K562 (cell line): ENCODE data around the gene CROCC2. TPM values are rescaled to one million over a fixed set of nuclear protein-coding genes. Genes with fewer than 3 reads are reported as not detected.

Experiments
- ATAC-seq: fragments of 200-7000 bp; cut with Tn5 transposase; 3 replicates; pipeline ENCODE4 v1.9.1; 2020; ENCODE audit warnings: moderate library complexity
- BruUV-seq: library from RNA; stranded (reverse); fragments of 400-500 nt; replicated peaks from 2 replicates; lab custom pipeline; 2021; lab: Mats Ljungman, UMichigan
- CTCF ChIA-PET: fragments of 300-600 bp; formaldehyde crosslinking; extraction: SDS; loops from one replicate; lab custom pipeline; 2021; ENCODE audit warnings: low intra/inter-chr PET ratio; lab: Yijun Ruan, JAX
- POLR2A ChIA-PET: fragments of 300-600, 350-650 bp; sonication (Branson Sonifier 250); formaldehyde crosslinking; extraction: SDS; loops from one replicate; lab custom pipeline; 2021; ENCODE audit warnings: antibody characterized with exemption, inconsistent platforms; lab: Yijun Ruan, JAX
- DNase-seq, 4 experiments: peaks; one replicate each; pipeline versions ENCODE4 v3.0.0 to v3.0.0-alpha.2; 2011 to 2018; ENCODE audit warnings: low spot score in 3 of 4, mixed read lengths in 3 of 4; ENCODE audit errors: extremely low read depth in 1 of 4
- FAIRE-seq: peaks from 2 replicates; lab custom pipeline; 2011; peaks lifted over from hg19 to GRCh38; lab: Jason Lieb, UNC
- H2AFZ ChIP-seq: 2 replicates; pipeline ENCODE4 v1.6.0; 2011; ENCODE audit warnings: low read depth, low read length, control low read depth, inconsistent platforms
- H3K27ac ChIP-seq: fragments of 200-600 bp; 3 replicates; pipeline ENCODE4 v1.8.0; 2011; ENCODE audit warnings: low read depth, mild to moderate bottlenecking, control low read depth, inconsistent platforms, low read length, moderate library complexity, mixed read lengths; ENCODE audit errors: extremely low read depth
- H3K27me3 ChIP-seq, 2 experiments: fragments of 300-600 bp in 1 of 2; 2 replicates in 1 of 2; 3 replicates in 1 of 2; pipeline versions ENCODE4 v1.6.0 to v1.8.0; 2011; ENCODE audit warnings: inconsistent platforms in 2 of 2, low read length in 2 of 2, mild to moderate bottlenecking in 1 of 2, mixed read lengths in 1 of 2, moderate library complexity in 1 of 2; ENCODE audit not compliant: control insufficient read depth in 2 of 2, insufficient read depth in 2 of 2
- H3K36me3 ChIP-seq: fragments of 300-600 bp; 3 replicates; pipeline ENCODE4 v1.8.0; 2011; ENCODE audit warnings: mild to moderate bottlenecking, low read length, inconsistent platforms; ENCODE audit not compliant: control insufficient read depth, insufficient read depth
- H3K4me1 ChIP-seq, 2 experiments: fragments of 200-600 bp in 1 of 2; replicated peaks in 1 of 2; 2 replicates in 1 of 2; 3 replicates in 1 of 2; pipeline versions ENCODE4 v1.5.1 to v1.8.0; 2011; ENCODE audit warnings: inconsistent platforms in 2 of 2, low read length in 2 of 2, mild to moderate bottlenecking in 1 of 2, mixed read lengths in 1 of 2, moderate library complexity in 1 of 2; ENCODE audit not compliant: control insufficient read depth in 2 of 2, insufficient read depth in 2 of 2
- H3K4me2 ChIP-seq: 2 replicates; pipeline ENCODE4 v1.6.1; 2011; ENCODE audit warnings: low read length, control low read depth, inconsistent platforms, mixed read lengths; ENCODE audit not compliant: insufficient read depth
- H3K4me3 ChIP-seq: fragments of 200-600 bp; sonication (generic), shearing (Covaris generic); 2 replicates; pipeline ENCODE4 v1.5.1; 2016; ENCODE audit warnings: control low read depth, inconsistent platforms
- H3K79me2 ChIP-seq: fragments of 200-600 bp; 3 replicates; pipeline ENCODE4 v1.8.0; 2011; ENCODE audit warnings: low read length, inconsistent platforms; ENCODE audit not compliant: control insufficient read depth, insufficient read depth
- H3K9ac ChIP-seq, 2 experiments: 2 replicates each; pipeline versions ENCODE4 v1.6.0 to v1.6.1; 2011; ENCODE audit warnings: low read depth in 2 of 2, low read length in 2 of 2, control low read depth in 1 of 2, inconsistent platforms in 1 of 2, mild to moderate bottlenecking in 1 of 2, mixed read lengths in 1 of 2; ENCODE audit not compliant: insufficient read depth in 1 of 2
- H3K9me1 ChIP-seq: one replicate; pipeline ENCODE4 v1.6.0; 2011; ENCODE audit warnings: inconsistent platforms, mild to moderate bottlenecking, low read length, moderate library complexity; ENCODE audit not compliant: control insufficient read depth, insufficient read depth
- H3K9me3 ChIP-seq: replicated peaks from 2 replicates; pipeline ENCODE4 v1.5.1; 2011; ENCODE audit warnings: low read depth, low read length, inconsistent platforms; ENCODE audit not compliant: control insufficient read depth, insufficient read depth
- H4K20me1 ChIP-seq: replicated peaks from 2 replicates; pipeline ENCODE4 v1.6.1; 2011; ENCODE audit warnings: low read length, inconsistent platforms, mixed read lengths; ENCODE audit not compliant: control insufficient read depth, insufficient read depth
- ESRRB ChIP-seq: fragments of 250-450 bp; sonication (Bioruptor Pico); IDR thresholded peaks from 2 replicates; pipeline ENCODE4 v1.5.0; 2020; ENCODE audit warnings: mild to moderate bottlenecking, moderate library complexity, borderline replicate concordance
- KDM1A ChIP-seq, 2 experiments: fragments of 450-650 bp; IDR thresholded peaks; 2 replicates each; pipeline ENCODE4 v1.6.1; 2016; ENCODE audit warnings: mild to moderate bottlenecking in 2 of 2
- MYC ChIP-seq, 2 experiments: fragments of 250-450 bp in 1 of 2; sonication (Bioruptor Pico) in 1 of 2; IDR thresholded peaks; 2 replicates each; pipeline versions ENCODE4 v1.5.1 to v1.6.1; 2012 to 2021; ENCODE audit warnings: low read depth in 2 of 2, borderline replicate concordance in 1 of 2, improper control_type of control experiment in 1 of 2, low read length in 1 of 2, mild to moderate bottlenecking in 1 of 2, moderate library complexity in 1 of 2
- SRF ChIP-seq, 2 experiments: fragments of 250-450, 450-650 bp in 1 of 2; sonication (Bioruptor Pico) in 1 of 2; sonication (generic) in 1 of 2; formaldehyde crosslinking; IDR thresholded peaks; 2 replicates each; pipeline versions ENCODE4 v1.5.0 to v1.5.1; 2020 to 2022; ENCODE audit warnings: mild to moderate bottlenecking in 1 of 2, missing genetic modification reagents in 1 of 2
- ZBTB34 ChIP-seq: fragments of 250-450 bp; sonication (Bioruptor Pico); IDR thresholded peaks from 2 replicates; pipeline ENCODE4 v1.8.0; 2021; ENCODE audit warnings: mild to moderate bottlenecking, moderate library complexity
- ZBTB49 ChIP-seq: sonication (generic); formaldehyde crosslinking; IDR thresholded peaks from 2 replicates; pipeline ENCODE4 v1.8.0; 2022; ENCODE audit warnings: missing genetic modification reagents, mild to moderate bottlenecking, borderline replicate concordance
- WGBS: fragments of 100-300 bp; shearing (Covaris generic); methylation state at CpG from one replicate; pipeline ENCODE4 v1.1.6; 2016; ENCODE audit warnings: low coverage, mixed read lengths; ENCODE audit not compliant: insufficient coverage; ENCODE audit errors: missing lambda C conversion rate; 5-methylcytosine and 5-hydroxymethylcytosine counted together
- in situ Hi-C: fragments of 300-500 bp; cut with MboI; formaldehyde crosslinking; loops from 4 replicates; pipeline ENCODE4 v1.15.0; 2018; ENCODE audit warnings: inconsistent platforms, mixed read lengths
- intact Hi-C: fragments of 100-400 bp; cut with micrococcal nuclease; formaldehyde crosslinking; loops from 2 replicates; pipeline ENCODE4 v1.14.2; 2022
- polyA plus RNA-seq, 8 experiments: library from polyadenylated mRNA; depleted of rRNA in 4 of 8; stranded (reverse) in 5 of 8; unstranded in 3 of 8; fragments of >200 nt; fragmentation: Nextera tagmentation in 2 of 8; fragmentation: Illumina TruSeq in 1 of 8; extraction: Ambion mirVana in 2 of 8; extraction: Trizol in 1 of 8; gene quantifications; 2 replicates each; pipeline versions ENCODE4 v1.2.1 to v1.2.3, GENCODE V29; 2011 to 2014; ENCODE audit warnings: inconsistent platforms in 1 of 8, missing spikeins in 1 of 8
- total RNA-seq, 7 experiments: library from RNA; depleted of rRNA in 6 of 7; stranded (reverse); fragments of >200 nt in 6 of 7; fragmentation: Illumina TruSeq in 2 of 7; extraction: Trizol in 2 of 7; gene quantifications; 2 replicates each; pipeline versions ENCODE4 v1.2.1 to v1.2.3, GENCODE V29; 2011 to 2021; ENCODE audit warnings: low replicate concordance in 1 of 7

The CROCC2 gene
- total and polyA plus RNA-seq, 9 of the 15 experiments (the other 6 are each of a cell fraction or from before 2014, with no cell fraction given), result not detected

- no peak for TF ChIP-seq ZBTB49 (CRISPR knock-in tag)
- no peak for TF ChIP-seq ZBTB34 (CRISPR knock-in tag)
- TF ChIP-seq SRF (CRISPR knock-in tag; IDR thresholded peaks at IDR 0.05), result no peak
These were observed 10.5 kb downstream of the CROCC2 start (continued) for GRCh38 chr2:240916571-240917008.

GRCh38 chr2:240917009-240917683, 11.0 kb downstream of the CROCC2 start:
- no peak overlapping the region for H3K27ac ChIP-seq
- no peak for TF ChIP-seq MYC (IDR thresholded peaks at IDR 0.05; ENCODE audit: low read depth, low read length)
- TF ChIP-seq MYC (CRISPR knock-in tag; IDR thresholded peaks at IDR 0.05; ENCODE audit: borderline replicate concordance, low read depth), result no peak
- TF ChIP-seq KDM1A (IDR thresholded peaks at IDR 0.05), result peak in 1 of 2 experiments; percentile 56; a peak in 1 of 4 replicates
- TF ChIP-seq ESRRB, result no peak
- 9% methylated on average over 15 of the region's 20 CpGs for WGBS
- peaks cover 0 to 28% of the 10 kb centered on the region in 2 experiments; a peak in 2 of 5 replicates for H3K4me1 ChIP-seq
- intact Hi-C loops (loop anchor here (10.0 kb wide), 1 partner anchor 158 kb away; no protein-coding TSS in a partner anchor), in situ Hi-C loops (no loop called here)
- H3K9ac ChIP-seq, result no peak overlapping the region
- H3K4me2 ChIP-seq, result no peak overlapping the region
- H3K79me2 ChIP-seq, result no peaks in the 10 kb centered on the region
- no peaks in the 10 kb centered on the region for H3K9me3 ChIP-seq
- no peaks in the 10 kb centered on the region for H3K9me1 ChIP-seq
- H3K4me3 ChIP-seq, result no peak overlapping the region
- ATAC-seq (no peak), DNase-seq (no peak), FAIRE-seq (no peak)
- ChIA-PET POLR2A (interaction anchor here (0.7 kb wide), 1 partner anchor 9 kb away, joined by 3 read pairs; no protein-coding TSS in a partner anchor), CTCF (no interaction called here)
- BruUV-seq, result no TSS peak
- H4K20me1 ChIP-seq, result peaks cover 6% of the 10 kb centered on the region
- H3K36me3 ChIP-seq, result no peaks in the 10 kb centered on the region
- H2AFZ ChIP-seq, result no peak overlapping the region
- peaks cover 0 to 36% of the 10 kb centered on the region in 2 experiments; a peak in 2 of 5 replicates for H3K27me3 ChIP-seq
